HG03108 (cell line): ENCODE measurements around the gene PPFIA1.
A peak's percentile ranks its signal among the peaks of the same experiment; 100 is the strongest.
"Not testable (repeated sequence)": the region's sequence is repeated elsewhere in the genome, so short reads cannot be mapped to it uniquely, and the experiment has no call there.

Experiments
- ATAC-seq: cut with Tn5 transposase; IDR thresholded peaks from one replicate; pipeline ENCODE4 v1.9.1; 2021; ENCODE audit warnings: moderate library complexity; ENCODE audit not compliant: unreplicated experiment

PPFIA1 gene

DNA sequence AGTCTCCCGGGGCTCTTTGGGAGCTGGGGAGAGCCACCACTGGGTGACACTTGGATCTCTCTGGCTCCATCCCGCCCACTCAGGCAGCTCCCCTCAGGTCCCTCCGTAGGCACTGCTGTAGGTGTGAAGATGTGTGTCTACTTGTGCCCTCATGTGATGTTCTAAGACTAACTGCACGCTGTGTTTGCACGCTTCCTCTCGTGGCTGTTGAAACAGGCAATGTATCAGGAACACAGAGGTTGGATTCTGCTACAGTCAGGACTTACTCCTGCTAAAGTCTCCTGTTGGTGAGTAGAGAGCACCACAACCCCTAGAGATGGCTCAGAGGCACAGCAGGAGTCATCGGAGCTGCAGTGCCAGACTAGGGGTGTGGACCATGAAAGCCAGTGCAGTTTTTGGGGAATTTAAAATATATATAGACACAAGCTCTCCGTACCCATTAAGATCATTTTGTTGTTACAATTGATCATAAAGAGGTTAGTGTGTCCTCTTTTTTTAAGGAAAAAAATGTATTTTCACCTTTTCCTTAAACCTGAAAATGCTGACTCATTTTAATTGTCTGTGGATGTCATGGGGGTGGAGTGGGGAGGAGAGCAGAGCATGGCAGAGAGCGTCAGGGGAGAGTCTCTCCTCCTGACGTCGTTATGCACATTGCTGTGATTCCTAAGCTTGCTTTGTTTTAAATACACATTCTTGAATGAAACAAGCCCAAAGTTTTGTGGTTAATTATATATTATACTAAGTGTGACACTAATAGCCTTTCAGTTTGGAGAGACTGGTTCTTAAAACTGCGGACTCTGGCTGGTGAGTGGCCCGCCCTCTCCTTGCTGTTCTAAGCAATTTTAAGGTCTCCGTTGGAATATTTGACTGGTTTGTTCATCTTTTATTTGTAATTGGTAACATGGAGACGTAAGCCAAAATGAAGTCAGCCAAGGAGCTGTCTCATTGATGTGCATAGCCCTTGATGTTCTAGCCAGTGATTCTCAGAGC is 111.7 kb downstream of the PPFIA1 start:
- no peak for ATAC-seq

DNA sequence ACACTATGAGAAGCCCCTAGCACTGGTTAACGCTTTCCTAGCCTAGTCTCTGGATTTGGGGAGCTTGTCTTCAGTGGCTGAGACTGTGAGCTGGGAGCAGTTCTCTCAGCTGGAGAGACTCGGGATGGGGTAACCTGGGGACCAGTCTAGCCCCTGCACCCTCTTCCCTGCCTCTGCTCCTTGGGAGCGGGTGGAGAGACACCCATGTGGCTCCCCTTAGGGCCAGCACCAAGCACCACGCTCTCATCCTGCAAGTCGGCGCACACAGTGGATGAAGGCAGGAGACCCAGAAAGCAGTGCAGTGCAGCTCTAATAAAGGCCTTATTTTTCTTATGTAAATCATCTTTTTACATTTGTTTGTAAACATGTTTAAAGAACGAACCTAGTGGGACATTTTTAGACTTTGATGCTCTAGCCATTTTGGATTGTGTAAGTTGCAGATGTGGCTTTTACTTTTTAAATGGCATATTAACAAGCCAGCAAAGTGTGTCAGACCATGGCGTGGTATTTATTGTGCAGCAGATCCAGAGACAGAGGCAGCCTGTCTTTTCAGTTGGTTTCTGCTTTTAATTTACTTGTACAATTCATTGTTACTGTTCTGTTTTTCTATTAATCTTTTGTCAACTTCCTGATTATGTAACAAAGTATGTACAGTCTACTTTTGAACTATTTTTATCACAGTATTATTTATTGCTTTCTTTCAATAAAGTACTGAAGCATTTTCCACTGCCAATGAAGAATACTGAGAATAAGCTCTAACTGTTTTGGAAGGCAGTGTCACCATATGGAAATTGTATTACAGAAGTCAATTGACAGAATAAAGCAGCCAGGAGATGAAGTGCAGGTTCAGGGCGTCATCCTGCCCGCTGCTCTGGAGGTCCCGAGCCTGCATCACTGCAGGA is 113.4 kb downstream of the PPFIA1 start:
- ATAC-seq, result no peak

DNA sequence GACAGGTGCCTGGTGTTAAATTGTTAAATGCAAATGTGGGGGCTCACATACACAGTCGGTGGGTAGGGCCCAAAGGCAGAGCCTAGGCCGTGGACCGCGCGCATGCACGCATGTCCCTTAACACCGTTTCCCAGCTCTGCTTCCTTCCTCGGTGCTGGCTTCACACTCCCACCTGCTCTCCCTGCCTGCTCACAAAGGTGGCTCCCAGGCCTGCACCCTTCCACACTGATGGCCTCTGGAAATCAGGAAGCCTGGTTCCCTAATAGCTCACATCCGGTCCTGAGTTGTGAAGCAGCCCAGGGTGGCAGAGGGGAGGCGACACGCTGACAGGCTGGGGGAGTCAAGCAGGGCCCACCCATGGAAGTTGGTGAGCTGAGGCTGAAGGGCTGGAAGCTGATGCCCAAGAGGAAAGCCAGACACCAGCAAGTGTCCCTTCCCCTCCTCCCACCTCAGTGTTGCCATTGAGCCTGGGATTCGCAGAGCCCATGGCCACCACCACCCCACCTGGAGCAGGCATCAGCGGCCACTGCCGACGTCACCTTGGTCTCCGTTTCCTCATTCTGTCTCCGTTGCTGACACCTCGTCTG is 114.2 kb downstream of the PPFIA1 start:
- no peak for ATAC-seq

DNA sequence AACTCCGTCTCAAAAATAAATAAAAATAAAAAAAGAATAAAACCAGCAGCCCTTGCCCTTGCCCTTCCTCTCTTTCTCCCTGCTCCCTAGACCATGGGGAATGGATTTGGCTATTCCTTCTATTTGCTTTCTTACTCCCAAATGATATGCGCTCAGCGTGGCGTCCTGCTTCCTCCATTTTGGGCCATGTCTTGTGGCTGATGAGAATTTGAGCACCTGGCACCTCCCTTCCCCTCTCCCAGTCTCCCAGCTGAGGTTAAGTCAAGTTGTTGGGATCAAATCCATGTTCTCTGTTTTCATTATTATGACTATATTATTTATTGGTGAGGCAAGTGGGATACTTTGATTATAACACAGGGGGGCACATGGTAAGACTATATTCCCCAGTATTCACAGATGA is 117.1 kb downstream of the PPFIA1 start:
- no peak for ATAC-seq

DNA sequence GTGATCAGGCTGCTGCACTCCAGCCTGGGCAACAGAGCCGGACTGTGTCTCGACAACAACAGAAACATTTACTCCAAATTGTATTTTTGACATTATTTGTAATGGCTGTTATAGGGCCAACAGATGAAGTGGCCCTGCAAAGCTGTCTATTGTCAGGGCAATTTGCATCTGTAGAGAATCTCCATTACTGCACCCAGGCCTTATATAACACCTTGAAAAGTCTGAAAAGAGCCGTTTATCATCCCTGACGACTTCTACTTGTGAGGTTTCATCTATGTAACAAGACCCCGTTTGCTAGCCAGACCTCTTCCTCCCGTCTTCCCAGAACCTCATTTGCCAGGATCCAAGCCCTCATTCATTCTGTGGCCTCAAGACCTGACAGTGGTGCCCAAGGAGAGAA is 118.7 kb downstream of the PPFIA1 start:
- no peak for ATAC-seq

DNA sequence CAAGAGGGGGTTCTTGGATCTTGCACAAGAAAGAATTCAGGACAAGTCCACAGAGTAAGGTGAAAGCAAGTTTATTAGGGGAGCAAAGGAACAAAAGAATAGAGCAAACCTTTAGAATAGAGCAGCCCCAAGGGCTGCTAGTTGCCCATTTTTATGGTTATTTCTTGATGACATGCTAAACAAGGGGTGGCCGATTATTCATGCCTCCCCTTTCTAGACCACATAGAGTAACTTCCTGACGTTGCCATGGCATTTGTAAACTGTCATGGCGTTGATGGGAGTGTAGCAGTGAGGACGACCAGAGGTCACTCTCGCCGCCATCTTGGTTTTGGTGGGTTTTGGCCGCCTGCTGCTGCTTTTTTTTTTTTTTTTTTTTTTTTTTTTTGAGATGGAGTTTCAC is 120.4 kb downstream of the PPFIA1 start:
- not testable (repeated sequence) for ATAC-seq

DNA sequence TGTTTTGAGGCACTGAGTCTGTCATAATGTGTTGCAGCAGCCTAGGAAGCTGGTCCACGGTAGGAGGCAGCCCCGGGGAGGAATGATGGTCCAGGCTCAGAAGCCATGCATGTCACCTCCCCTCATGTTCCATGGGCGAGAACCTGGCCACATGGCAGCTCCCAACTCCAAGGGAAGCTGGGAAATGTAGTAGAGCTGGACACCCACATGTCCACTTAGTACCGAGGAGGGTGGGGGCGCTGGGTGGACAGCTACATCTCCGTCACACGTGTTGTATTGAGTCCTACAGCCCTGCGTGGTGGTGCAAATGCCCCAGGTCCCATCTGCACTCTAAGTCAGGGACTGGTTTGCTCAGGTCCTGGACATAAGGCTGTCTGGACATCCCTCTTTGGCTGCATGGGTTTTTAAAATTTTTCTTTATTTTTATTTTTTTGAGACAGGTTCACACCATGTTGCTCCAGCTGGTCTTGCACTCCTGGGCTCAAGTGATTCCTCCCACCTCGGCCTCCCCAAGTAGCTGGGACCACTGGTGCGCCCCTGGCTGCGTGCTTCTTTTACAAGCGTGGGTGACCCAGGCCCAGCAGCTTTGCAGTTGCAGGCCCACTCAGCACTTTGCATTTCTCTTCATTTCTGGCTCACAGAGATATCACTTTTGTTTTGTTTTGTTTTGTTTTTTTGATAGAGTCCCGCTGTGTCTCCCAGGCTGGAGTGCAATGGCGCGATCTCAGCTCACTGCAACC is 123.9 kb downstream of the PPFIA1 start:
- ATAC-seq, result no peak

DNA sequence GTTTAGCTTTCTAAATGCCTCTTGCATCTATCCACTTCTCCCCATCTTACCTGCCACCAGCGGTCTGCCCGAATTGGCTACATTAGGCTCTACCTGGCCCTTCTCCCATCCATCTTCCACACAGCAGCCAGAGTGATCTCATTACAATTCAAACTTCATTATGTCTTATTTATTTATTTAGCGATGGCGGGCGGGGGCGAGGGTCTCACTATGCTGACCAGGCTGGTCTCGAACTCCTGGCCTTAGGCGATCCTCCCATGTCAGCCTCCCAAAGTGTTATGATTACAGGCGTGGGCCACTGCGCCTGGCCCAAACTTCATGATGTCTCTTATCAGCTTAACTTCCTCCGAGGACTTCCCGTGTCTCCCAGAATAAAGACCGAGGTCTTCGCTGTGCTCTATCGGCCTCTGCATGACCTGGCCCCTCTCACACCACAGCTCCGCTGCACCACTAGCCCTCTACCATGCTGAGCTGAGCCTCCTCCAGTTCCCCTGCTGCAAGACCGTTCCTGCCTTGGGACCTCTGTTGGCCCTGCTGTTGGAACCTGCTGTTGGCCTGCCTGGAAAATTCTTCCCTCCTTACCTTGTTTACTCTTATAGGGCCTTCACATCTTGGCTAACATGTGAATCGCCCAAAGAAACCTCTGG is 127.0 kb downstream of the PPFIA1 start:
- no peak for ATAC-seq

DNA sequence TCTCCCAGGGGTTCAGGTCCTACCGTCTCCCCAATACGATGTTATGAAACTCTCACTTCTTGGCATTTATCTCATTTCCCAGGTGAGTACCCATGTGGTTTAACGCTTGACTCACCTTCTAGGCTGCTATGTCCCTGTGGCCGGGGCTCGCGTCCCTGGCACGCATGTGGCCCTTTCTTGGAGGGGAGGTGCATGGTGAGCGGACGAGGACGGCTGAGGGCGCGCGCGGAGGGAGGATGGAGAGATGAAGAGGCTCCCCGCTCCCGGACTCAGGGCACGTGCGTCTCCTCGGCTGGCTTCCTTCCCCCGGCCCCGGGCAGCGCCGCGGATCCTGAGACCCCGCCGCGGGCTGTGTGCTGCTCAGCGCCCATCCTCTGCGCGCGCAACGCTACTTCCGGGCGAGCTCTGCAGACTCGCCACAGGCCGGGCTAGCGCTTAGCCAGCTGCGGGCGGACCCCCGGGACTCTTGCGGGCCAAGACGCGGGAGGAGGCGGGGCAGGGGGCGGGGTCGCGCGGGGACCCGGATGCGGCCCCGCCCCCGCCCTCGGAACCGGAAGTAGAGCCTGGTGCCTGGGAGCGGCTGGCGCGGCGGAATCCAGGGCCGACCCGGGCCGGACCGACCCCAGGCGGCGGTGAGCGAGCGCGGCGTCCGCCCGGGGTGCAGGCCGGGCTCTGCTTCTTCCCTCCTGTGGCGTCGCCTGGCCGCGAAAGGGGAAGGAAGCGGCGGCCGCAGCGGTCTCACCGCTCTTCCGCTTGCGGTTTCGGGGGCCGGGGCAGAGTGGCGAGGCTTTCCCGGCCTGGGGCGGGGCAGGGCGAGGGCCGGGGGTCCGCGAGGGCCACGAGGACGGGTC is 127.7 kb downstream of the PPFIA1 start, which contains the start of gene CTTN:
Gene CTTN, plus strand, starts transcription at position 547 of the 851 bp plus-strand sequence. CDS start 8,769 bp downstream, outside the sequence.
- ATAC-seq, result peak; percentile 41

DNA sequence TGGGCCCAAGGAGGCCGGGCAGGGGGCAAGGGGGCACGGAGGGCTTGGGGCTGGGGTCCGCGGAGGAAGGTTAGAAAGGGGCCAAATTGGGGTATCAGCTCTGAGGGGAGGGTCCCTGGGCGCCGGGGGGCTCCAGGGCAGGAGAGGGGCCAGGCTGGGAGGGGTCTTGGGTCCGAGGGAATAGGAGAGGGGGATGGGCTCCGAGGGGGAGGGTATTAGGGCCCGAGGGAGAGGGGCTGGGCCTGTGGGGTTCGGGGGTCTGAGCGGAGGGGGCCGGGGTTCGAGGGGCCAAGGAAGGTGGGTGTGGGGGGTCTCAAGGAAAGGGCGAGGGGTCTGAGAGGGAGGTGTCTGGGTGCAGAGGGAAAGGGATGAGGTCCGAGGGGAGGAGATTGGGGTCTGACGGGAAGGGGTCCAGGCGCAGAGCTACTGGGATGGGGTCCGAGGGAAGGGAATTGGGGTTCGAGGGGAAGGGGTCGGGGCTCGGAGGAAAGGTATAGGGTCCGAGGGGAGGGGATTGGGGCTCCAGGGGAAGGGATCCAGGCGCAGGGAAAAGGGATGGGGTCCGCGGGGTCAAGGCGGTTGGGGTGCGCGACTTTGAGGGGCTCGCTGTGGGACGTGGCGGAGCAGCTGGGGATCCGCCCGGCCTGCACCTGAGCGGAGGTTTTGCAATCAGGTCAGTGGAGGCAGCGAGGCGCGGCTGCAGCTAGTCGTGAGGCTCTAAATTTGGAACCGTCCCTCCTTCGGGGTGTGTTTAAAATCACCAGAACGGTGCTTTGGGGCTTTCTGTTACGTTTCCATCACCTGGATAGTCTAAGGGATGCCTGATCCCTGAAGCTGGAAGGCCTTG is 128.6 kb downstream of the PPFIA1 start:
- ATAC-seq, result no peak

DNA sequence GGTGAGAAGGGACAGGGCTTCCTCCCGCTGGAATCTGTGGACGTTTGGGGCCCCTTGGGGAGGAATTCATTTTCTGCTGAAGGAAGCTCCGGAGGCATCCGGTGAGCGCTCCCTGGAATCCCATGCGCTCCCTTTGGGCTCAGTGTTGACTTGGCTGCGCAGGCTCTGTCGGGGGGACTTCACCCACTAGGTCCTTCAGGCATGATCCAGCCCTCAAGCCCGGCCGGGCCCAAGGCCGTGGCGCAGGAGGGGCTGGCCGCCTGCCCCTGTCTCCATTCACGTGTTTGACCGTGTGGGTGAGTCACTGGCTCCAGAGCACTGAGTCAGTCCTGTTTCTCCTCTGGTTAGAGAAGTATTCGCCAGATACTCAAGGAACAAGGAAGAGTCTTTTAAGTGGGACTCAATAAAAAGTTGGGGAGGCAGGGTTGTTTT is 129.2 kb downstream of the PPFIA1 start:
- ATAC-seq, result no peak

DNA sequence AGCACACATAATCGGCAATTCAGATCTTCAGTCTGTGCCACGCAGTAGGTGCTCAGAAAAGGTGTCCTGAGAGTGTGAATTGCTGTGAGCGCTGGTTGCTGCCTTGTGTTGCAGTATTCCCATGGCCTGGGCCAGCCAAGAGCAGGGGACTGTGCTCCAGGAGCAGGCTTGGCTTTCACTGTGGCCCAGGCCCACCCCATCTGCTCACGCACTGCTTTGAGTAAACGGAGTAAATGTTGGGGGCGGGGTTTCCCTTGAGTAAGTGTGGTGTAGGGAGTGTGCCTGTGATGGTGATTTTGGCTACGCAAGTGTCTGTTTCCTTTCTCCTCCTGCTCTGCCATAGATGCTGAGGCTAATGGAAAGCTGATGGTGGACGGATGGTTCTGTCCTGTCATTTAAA is 130.2 kb downstream of the PPFIA1 start:
- no peak for ATAC-seq

DNA sequence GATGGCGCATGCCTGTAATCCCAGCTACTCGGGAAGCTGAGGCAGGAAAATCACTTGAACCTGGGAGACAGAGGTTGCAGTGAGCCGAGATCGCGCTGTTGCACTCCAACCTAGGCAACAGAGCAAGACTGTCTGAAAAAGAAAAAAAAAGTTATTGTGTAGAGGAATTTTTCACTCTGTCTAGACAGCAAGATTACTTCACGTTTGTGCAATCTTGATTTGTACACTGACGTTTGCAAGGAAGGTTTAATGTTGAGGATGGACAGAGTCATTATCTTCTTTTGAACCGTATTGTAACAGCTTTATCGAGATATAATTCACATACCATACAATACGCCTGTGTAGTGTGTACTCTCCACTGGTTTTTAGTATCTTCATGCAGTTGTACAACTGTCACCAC is 131.5 kb downstream of the PPFIA1 start:
- ATAC-seq, result no peak

DNA sequence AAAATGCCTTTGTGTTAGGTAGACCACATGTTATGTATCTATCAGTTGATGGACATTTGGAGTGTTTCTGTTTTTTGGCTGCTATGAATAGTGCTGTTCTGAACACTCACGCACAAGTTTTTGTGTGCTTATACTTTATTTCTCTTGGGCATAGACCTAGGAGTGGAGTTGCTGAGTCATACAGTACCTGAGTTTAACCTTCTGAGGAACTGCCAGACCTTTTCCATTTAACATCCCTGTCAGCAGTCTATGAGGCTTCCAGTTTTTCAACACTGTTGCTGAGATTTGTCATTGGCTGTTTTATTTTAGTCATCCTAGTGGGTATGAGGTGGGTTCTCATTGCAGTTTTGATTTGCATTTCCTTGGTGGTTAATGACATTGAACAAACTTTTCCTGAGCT is 132.2 kb downstream of the PPFIA1 start:
- no peak for ATAC-seq

DNA sequence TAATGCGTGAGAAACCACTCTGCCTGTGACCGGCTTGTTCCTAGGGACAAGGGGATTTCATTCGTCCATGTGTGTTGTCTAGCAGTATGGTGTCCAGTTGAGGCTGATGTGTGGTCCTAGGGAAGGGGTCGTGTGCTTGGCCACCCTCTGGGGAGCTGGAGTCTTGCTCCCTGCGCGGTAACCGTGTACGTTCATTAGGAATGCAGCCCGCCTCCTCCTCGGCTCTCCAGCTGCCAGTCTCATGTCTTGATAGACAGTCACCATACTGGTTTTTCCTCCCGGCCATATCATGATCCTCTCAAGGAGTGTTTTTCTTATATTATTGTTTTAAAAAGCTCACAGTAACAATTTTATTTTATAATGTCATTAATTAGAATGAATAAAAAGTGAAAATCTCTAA is 133.8 kb downstream of the PPFIA1 start:
- no peak for ATAC-seq

DNA sequence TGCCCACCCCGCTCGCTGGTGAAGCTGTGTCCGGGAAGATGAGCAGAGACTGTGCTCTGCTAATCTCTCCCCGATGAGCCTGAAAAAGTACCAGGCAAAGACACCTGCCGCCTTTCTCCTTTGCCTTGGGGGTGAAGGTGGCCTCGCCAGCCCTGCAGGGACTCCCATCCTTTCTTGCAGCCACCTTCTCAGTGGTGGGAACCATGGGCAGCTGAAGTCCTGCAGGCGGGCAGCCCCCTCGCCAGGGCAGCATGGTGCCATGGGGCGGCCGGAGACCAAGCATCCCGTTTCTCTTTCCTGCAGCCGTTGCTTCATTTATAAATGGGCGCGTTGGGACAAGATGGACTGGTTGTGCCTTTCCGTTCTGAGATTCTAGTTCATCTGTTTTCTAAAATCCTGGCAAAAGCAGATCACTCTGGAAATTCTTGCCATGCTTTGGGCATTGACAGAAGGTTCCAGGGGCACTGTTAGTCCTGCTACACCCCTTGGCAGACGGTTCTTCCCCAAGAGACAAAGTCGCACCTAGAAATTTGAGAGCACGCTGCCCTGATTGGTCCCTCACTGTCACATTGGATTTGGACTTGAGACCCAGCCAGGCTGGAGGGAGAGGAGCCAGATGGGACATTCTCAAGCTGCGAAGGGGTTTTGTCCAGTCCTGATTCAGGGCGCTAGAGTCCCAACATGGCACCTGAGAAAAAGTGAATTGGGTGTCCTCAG is 135.3 kb downstream of the PPFIA1 start:
- ATAC-seq, result no peak

DNA sequence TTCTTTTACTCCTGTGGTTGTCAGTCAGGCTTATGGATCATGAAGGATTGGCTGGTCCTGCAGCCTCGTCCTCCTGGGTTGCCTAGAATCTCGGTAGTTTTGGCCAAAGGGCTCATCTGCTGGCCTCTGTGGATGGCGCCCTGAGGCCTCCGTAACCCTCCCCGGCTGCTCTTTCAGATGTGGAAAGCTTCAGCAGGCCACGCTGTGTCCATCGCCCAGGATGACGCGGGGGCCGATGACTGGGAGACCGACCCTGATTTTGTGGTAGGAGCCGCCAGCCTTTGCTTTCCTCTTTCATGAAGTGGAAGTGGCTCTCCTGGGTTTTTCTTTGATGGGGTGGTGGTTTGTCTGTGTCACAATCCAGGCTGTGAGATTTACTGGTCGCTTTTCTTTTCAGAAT is 136.6 kb downstream of the PPFIA1 start:
- ATAC-seq, result no peak

DNA sequence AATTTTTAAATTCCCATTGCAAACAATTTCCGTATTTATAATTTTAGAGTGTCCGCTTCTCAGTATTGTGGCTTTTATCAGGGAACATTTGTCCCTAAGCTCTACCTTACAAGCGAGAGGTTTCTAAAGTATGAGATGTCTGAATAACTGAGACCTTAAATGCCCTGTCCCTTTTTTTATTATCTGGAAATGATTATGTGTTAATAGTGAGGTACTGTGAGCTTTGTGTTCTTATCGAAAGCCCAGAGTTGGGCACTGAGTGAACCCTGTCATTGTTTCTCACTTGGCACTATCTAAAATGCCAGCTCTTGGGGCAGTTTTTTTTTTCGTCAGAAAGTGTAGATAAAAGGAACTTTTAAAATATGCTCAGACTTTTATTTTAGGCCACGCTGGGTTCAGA is 137.3 kb downstream of the PPFIA1 start:
- no peak for ATAC-seq
